Testis (tissue), 2 donors: Measurements from ENCODE around the gene GSTCD.

Experiments used
- CTCF ChIP-seq, 3 experiments: fragments of 450-650 bp in 2 of 3; fragments of 200-600 bp in 1 of 3; sonication (generic) in 1 of 3; IDR thresholded peaks; one replicate each; pipeline ENCODE4 v1.5.1; 2016 to 2019; ENCODE audit warnings: antibody characterized with exemption in 3 of 3, mild to moderate bottlenecking in 2 of 3, moderate library complexity in 1 of 3
- POLR2A ChIP-seq: fragments of 450-650 bp; IDR thresholded peaks from one replicate; pipeline ENCODE4 v1.6.1; 2017; ENCODE audit warnings: antibody characterized with exemption, mild to moderate bottlenecking, moderate library complexity

- TF ChIP-seq POLR2A, result no peak
- no peak for TF ChIP-seq CTCF (IDR thresholded peaks at IDR 0.05)
These were observed 37.9 kb upstream of the GSTCD start for GRCh38 chr4:105670684-105671083.
